ENCODE measurements around the gene VIP. TPM values are rescaled to one million over a fixed set of nuclear protein-coding genes. Genes with fewer than 3 reads are reported as not detected.
"Not testable (repeated sequence)": the region's sequence is repeated elsewhere in the genome, so short reads cannot be mapped to it uniquely, and the experiment has no call there.

The VIP gene
- 1 to 10 TPM in 3 of 9 donors, under 1 TPM in 3, not detected in 3; 0.22 to 2.8 (median 0.88) TPM for total RNA-seq
- 10 to 100 TPM in 1 of 3 donors, 1 to 10 TPM in 2; 4.1 to 19.5 (median 9.6) TPM for polyA plus RNA-seq
- long read RNA-seq, donor 1: 0 reads
- long read RNA-seq, donor 2: 0 reads
- long read RNA-seq, donor 3: 0 reads
- long read RNA-seq, donor 4: 0 reads
- long read RNA-seq, donor 5: 0 reads
- long read RNA-seq, donor 6, transcript VIP-202 (7 exons, 1,584 nt): major isoform, 5 of 7 reads
- long read RNA-seq, donor 6, partial matches to known transcripts: 0 of 7 reads
- long read RNA-seq, donor 6, other reads (novel, unspliced or antisense): 1 of 7 reads
- long read RNA-seq, donor 7: 0 reads
- long read RNA-seq, donor 8: 0 reads
- long read RNA-seq, donor 9: 0 reads
- long read RNA-seq, donor 10: 0 reads

DNA sequence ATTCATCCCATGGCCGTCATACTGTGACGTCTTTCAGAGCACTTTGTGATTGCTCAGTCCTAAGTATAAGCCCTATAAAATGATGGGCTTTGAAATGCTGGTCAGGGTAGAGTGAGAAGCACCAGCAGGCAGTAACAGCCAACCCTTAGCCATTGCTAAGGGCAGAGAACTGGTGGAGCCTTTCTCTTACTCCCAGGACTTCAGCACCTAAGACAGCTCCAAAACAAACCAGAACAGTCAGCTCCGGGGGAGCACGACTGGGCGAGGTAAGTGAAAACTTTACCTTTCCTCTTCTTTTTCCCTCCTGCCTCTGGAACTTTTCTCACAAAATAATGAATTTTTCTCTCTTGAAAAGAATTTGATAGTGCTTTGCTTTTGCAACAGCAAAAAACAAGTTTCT lies at the start of gene VIP:
TSS of gene VIP (plus strand) at position 104 of the 400 bp plus-strand sequence. CDS start 1,381 bp downstream, outside the sequence.
- 9 to 14% (median 11%) methylated on average over 5 of the region's 5 CpGs for WGBS, 4 donors
- Histone ChIP-seq H3K27ac (no peak within 1 kb of the TSS), H3K9me3 (replicated peaks in 1 of 3) (peaks cover 0 to 7% (median 0%) of the 10 kb centered on the region in 3 donors), H3K27me3 (no peaks in the 10 kb centered on the region), H3K4me3 (no peak within 1 kb of the TSS), H3K36me3 (replicated peaks in 1 of 2) (no peaks in the 10 kb centered on the region), H3K4me1 (replicated peaks in 1 of 2) (no peaks in the 10 kb centered on the region)
- no peak for TF ChIP-seq CTCF (IDR thresholded peaks at IDR 0.05)
- no peak for TF ChIP-seq POLR2A (IDR thresholded peaks at IDR 0.05)
- intact Hi-C loops (cut with DNase I): no loop called here
- no peak for DNase-seq

GRCh38 chr6:152701081-152701862 lies 49.3 kb upstream of the VIP start:
- Histone ChIP-seq H3K4me3 (peak overlapping the region in 1 of 4 donors; percentile 22), H3K36me3 (replicated peaks in 1 of 2) (no peaks in the 10 kb centered on the region), H3K4me1 (replicated peaks in 1 of 2) (no peaks in the 10 kb centered on the region), H3K27ac (no peak overlapping the region), H3K27me3 (no peaks in the 10 kb centered on the region), H3K9me3 (replicated peaks in 1 of 3) (peaks cover 0 to 5% (median 0%) of the 10 kb centered on the region in 3 donors)
- no peak for TF ChIP-seq POLR2A (IDR thresholded peaks at IDR 0.05)
- no peak for TF ChIP-seq CTCF (IDR thresholded peaks at IDR 0.05)
- 33 to 38% (median 36%) methylated on average over 7 of the region's 7 CpGs for WGBS, 4 donors
- DNase-seq: no peak
- intact Hi-C loops (cut with DNase I): no loop called here

DNA sequence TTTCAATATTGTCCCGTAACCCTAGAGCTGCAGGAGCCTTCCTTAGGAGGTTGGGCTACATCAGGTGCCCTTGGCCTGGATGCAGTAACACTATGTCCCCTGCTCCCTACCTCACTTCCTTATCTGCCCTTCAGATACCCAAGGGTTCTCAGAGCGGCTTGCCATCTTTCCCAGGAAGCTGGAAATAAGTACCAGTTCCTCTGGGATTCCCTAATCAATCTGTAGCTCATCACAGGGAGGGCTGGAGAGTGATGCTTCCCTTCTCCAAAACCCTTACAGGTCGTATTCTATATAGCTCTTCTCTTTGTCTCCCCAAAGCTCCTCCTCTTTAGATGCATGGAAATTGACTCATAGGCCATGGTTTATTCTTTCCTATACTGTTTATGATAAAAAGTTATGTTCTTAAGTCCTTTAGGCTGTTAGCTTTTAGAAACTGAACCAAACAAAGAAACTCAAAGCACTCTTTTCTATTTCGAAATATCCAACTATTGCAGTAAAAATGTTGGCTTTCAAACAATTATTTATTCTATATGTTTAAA lies 48.7 kb upstream of the VIP start:
- TF ChIP-seq CTCF (IDR thresholded peaks at IDR 0.05) (no peak), POLR2A (IDR thresholded peaks at IDR 0.05) (no peak)

GRCh38 chr6:152703750-152704149 lies 46.8 kb upstream of the VIP start:
- H3K27ac ChIP-seq; H3K9me3 ChIP-seq (replicated peaks in 1 of 3); H3K36me3 ChIP-seq (replicated peaks in 1 of 2); H3K4me1 ChIP-seq (replicated peaks in 1 of 2); H3K4me3 ChIP-seq; H3K27me3 ChIP-seq; intact Hi-C loops (cut with DNase I); DNase-seq: not testable (repeated sequence)

More for the DNA sequence above, 48.7 kb upstream of the VIP start:
- intact Hi-C loops (cut with DNase I): no loop called here
- H3K9me3 ChIP-seq (replicated peaks in 1 of 3): peaks cover 0 to 5% (median 0%) of the 10 kb centered on the region in 3 donors
- no peaks in the 10 kb centered on the region for H3K27me3 ChIP-seq
- 62 to 69% (median 62%) methylated on average over 4 of the region's 4 CpGs for WGBS, 4 donors
- H3K4me3 ChIP-seq: no peak overlapping the region
- H3K4me1 ChIP-seq (replicated peaks in 1 of 2): no peaks in the 10 kb centered on the region
- no peaks in the 10 kb centered on the region for H3K36me3 ChIP-seq (replicated peaks in 1 of 2)
- no peak overlapping the region for H3K27ac ChIP-seq
- no peak for DNase-seq
